GM18909 (cell line): Measurements from ENCODE around the gene BIVM.
A peak's percentile ranks its signal among the peaks of the same experiment; 100 is the strongest.

Source experiments
- ATAC-seq: cut with Tn5 transposase; IDR thresholded peaks from one replicate; pipeline ENCODE4 v1.9.1; 2021; ENCODE audit warnings: mild to moderate bottlenecking; ENCODE audit not compliant: unreplicated experiment, poor library complexity

Gene BIVM

GRCh38 chr13:102836471-102836870 lies 37.6 kb downstream of the BIVM start:
- no peak for ATAC-seq

DNA sequence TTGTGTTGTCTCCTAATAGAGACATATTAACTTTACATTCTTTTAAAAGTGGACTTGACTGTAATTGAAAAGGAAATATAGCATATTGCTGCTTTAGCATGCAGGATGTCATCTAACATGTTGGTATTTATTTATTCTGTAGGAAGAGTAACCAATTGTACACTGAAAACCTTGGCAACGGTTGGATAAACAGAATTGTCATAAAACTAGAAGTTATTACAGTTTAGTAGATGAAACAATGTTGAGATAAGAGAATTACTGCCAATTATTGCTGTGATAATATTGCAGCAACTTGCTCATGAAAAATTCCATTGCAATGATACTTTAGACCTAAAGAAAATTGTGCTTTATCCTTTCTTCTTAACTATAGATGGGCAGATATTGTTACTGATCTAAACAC lies 39.4 kb downstream of the BIVM start:
- ATAC-seq = no peak

- no peak for ATAC-seq
These were observed 40.1 kb downstream of the BIVM start for GRCh38 chr13:102838982-102839381.

- ATAC-seq = no peak
These were observed 40.5 kb downstream of the BIVM start for GRCh38 chr13:102839462-102839861.

DNA sequence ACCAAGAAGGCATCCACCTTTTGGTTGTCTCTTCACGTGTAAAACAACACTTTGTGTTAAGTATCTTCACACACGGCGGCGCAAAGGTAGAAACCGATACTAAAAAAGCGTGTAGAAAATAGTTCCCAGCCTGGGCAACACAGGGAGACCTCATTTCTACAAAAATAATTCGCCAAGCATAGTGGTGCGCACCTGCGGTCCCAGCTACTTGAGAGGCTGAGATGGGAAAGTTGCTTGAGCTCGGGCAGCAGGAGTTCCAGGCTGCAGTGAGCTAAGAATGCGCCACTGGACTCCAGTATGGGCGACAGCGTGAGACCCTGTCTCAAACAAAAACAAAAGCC lies 46.3 kb downstream of the BIVM start:
- ATAC-seq = peak; percentile 23

DNA sequence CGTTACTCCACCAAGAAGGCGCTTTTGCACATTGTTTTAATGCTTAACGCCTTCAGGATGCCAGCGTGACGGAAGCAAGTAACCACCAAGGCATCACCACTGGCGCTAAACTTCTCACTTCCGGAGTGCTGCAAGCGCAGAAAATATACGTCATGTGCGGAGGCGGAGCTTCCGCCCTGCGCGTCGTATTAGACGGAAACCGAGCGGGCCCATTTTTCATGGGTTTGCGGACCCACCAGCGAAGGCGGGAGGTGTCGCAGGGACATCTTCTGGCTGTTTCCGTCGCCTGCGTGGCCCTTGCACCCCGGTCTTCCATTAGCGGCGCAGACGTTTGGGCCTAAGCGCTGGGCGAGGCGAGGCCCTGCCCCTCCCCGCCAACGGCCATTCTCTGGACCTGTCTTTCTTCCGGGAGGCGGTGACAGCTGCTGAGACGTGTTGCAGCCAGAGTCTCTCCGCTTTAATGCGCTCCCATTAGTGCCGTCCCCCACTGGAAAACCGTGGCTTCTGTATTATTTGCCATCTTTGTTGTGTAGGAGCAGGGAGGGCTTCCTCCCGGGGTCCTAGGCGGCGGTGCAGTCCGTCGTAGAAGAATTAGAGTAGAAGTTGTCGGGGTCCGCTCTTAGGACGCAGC lies 46.8 kb downstream of the BIVM start, which contains the start of gene ERCC5:
Gene ERCC5, plus strand, starts transcription at position 403 of the 631 bp plus-strand sequence. CDS start 235 bp downstream, outside the sequence.
- peak; percentile 85 for ATAC-seq

GRCh38 chr13:102846261-102847015 lies 47.5 kb downstream of the BIVM start:
- ATAC-seq = peak; percentile 43

DNA sequence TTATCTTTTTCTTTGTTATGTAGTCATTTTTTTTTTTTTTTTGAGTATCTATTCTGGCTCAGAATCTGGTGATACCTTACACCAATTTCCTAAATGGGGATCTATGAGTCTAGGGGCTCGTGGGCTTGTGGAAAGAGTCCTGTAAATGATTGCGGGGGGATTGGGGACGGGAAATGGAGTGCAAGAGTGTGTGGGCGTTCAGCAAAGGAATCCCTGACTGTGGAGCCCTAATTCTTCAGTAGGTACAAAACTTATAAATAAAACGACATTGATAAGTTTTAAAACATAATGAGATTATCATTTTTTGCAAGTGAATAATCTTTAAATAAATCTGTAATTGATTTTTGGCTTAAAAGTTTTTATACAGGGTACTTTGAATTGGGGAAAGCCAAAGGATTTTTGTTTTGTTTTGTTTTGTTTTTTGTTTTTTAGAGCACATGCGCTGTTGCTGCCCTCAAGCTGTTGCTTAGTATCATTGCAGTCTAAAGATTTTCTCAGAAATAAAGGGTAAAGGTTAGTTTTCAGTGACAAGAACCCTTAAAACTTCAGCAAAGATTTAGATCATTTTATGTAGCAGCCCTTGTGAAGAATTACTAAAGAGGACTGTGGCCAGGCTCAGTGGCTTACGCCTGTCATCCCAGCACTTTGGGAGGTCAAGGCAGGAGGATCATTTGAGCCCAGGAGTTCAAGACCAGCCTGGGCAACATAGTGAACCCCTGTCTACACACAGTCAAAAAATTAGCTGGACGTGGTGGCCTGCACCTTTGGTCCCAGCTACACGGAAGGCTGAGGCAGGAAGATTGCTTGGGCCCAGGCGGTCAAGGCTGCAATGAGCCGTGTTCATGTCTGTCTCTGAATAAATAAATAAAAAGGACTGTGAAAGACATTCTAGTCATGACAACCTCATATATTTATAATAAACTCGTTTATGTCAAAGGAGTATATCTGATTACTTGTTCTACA lies 48.6 kb downstream of the BIVM start:
- ATAC-seq = no peak

DNA sequence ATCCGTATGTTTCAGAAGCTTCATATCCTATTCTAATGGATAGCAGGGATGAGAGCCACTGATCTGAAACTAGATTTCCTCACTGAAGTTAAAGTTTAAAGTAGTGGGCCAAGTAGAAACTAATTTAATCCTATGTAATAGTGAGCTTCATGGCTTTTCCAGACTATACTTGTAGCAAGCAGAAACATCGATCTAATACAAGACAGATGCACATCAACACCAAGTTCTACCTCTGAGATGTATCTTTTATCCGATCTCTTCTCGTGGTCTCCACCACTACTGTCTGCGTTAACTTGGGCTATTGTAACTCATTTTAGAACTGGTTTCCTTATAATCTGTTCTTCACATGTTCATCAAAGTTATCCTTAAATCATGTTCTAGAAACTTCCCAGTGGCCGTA lies 50.0 kb downstream of the BIVM start:
- ATAC-seq = no peak

GRCh38 chr13:102852556-102852955 lies 53.6 kb downstream of the BIVM start:
- ATAC-seq = no peak

GRCh38 chr13:102854675-102855074 lies 55.8 kb downstream of the BIVM start:
- peak; percentile 78 for ATAC-seq

- no peak for ATAC-seq
These were observed 57.6 kb downstream of the BIVM start for GRCh38 chr13:102856557-102856956.

DNA sequence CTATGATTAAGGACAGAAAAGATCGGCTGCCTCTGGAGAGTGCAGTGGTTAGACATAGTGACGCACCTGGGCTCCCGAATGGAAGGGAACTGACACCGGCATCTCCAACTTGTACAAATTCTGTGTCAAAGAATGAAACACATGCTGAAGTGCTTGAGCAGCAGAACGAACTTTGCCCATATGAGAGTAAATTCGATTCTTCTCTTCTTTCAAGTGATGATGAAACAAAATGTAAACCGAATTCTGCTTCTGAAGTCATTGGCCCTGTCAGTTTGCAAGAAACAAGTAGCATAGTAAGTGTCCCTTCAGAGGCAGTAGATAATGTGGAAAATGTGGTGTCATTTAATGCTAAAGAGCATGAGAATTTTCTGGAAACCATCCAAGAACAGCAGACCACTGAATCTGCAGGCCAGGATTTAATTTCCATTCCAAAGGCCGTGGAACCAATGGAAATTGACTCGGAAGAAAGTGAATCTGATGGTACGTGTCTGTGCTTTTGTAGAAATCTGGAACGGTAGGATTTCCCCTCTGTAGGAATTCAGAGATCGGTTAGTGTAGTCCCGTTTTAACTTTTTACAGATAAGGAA lies 63.8 kb downstream of the BIVM start:
- ATAC-seq = no peak

DNA sequence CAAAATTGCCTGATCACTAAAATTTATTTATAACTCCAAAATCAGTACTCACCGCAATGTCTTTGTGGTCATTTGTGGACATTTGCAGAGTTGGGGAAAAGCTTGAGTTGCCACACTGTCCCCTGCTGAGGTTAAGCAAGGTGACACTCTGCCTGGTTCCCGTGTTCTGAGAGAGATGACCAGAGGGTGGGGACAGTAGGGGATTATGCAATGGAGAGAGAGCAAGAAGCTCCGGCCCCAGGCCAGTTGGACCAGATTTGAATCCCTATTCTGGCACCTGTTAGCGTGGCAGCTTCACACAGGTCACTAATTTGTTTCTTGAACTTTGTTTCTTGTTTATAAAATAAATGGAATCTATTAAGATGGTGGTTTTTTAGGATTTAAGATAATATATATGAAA lies 64.7 kb downstream of the BIVM start:
- no peak for ATAC-seq

- ATAC-seq = no peak
These were observed 69.5 kb downstream of the BIVM start for GRCh38 chr13:102868366-102868936.

GRCh38 chr13:102869948-102870676 lies 71.2 kb downstream of the BIVM start:
- peak; percentile 33 for ATAC-seq

- ATAC-seq = peak; percentile 86
These were observed 71.9 kb downstream of the BIVM start for GRCh38 chr13:102870677-102871415.

DNA sequence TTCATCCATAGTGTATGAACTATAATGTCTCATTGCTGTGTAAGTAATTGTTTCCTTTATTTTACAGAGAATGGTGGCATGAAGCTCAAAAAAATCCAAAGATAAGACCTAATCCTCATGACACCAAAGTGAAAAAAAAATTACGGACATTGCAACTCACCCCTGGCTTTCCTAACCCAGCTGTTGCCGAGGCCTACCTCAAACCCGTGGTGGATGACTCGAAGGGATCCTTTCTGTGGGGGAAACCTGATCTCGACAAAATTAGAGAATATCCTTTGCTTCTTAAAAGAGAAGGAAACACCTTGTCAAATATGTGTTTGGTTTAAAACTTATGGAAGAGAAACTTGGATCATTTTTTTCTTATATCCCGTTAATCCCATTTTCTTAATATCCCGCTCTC lies 73.2 kb downstream of the BIVM start:
- no peak for ATAC-seq

- no peak for ATAC-seq
These were observed 73.6 kb downstream of the BIVM start for GRCh38 chr13:102872531-102872930.
